CD14-positive monocyte (primary cell): ENCODE data around the gene OR10V1. TPM values are rescaled to one million over a fixed set of nuclear protein-coding genes. Genes with fewer than 3 reads are reported as not detected.

Experiments used
- DNase-seq, 3 donors: peaks; one replicate each; pipeline ENCODE4 v3.0.0-alpha.2; 2011 to 2022
- H2AFZ ChIP-seq: 2 replicates; pipeline ENCODE4 v1.6.0; 2012; ENCODE audit warnings: mild to moderate bottlenecking, low read depth, low read length, inconsistent platforms; ENCODE audit not compliant: insufficient read depth, poor library complexity, severe bottlenecking
- H3K27ac ChIP-seq, 2 donors: 1 replicate in 1 of 2; 2 replicates in 1 of 2; pipeline ENCODE4 v1.5.1; 2012 to 2013; ENCODE audit warnings: low read length in 2 of 2, control low read depth in 1 of 2, inconsistent platforms in 1 of 2, low read depth in 1 of 2, mild to moderate bottlenecking in 1 of 2
- H3K27me3 ChIP-seq, 2 donors: one replicate each; pipeline versions ENCODE4 v1.6.0 to v1.6.1; 2011 to 2013; ENCODE audit warnings: low read length in 2 of 2; ENCODE audit not compliant: control insufficient read depth in 2 of 2, insufficient read depth in 2 of 2
- H3K36me3 ChIP-seq, 2 donors: replicated peaks in 1 of 2; 1 replicate in 1 of 2; 2 replicates in 1 of 2; pipeline versions ENCODE4 v1.5.1 to v1.6.1; 2012 to 2013; ENCODE audit warnings: low read length in 2 of 2, control low read depth in 1 of 2, inconsistent platforms in 1 of 2, mild to moderate bottlenecking in 1 of 2; ENCODE audit not compliant: insufficient read depth in 2 of 2, control insufficient read depth in 1 of 2
- H3K4me1 ChIP-seq, 2 donors: 1 replicate in 1 of 2; 2 replicates in 1 of 2; pipeline versions ENCODE4 v1.5.1 to v1.6.1; 2012 to 2013; ENCODE audit warnings: low read length in 2 of 2, control low read depth in 1 of 2, inconsistent platforms in 1 of 2, mild to moderate bottlenecking in 1 of 2, moderate library complexity in 1 of 2; ENCODE audit not compliant: insufficient read depth in 2 of 2, control insufficient read depth in 1 of 2
- H3K4me2 ChIP-seq: replicated peaks from 2 replicates; pipeline ENCODE3; 2012; ENCODE audit warnings: low read length, moderate library complexity, mild to moderate bottlenecking; ENCODE audit not compliant: poor library complexity, severe bottlenecking; ENCODE audit errors: extremely low read depth
- H3K4me3 ChIP-seq, 3 experiments: fragments of 200-600 bp in 1 of 3; sonication (generic) in 1 of 3; replicated peaks in 1 of 3; 1 replicate in 2 of 3; 2 replicates in 1 of 3; pipeline ENCODE4 v1.5.1; 2011 to 2013; ENCODE audit warnings: low read length in 3 of 3, mild to moderate bottlenecking in 3 of 3, control low read depth in 2 of 3, low read depth in 2 of 3, inconsistent platforms in 1 of 3, moderate library complexity in 1 of 3
- H3K79me2 ChIP-seq: 2 replicates; pipeline ENCODE4 v1.6.0; 2012; ENCODE audit warnings: mild to moderate bottlenecking, control low read depth, inconsistent platforms, low read length, moderate library complexity; ENCODE audit not compliant: insufficient read depth
- H3K9ac ChIP-seq: 2 replicates; pipeline ENCODE4 v1.6.0; 2017; ENCODE audit warnings: low read length, mild to moderate bottlenecking; ENCODE audit not compliant: insufficient read depth, poor library complexity, severe bottlenecking
- H3K9me3 ChIP-seq, 2 donors: replicated peaks in 1 of 2; 1 replicate in 1 of 2; 2 replicates in 1 of 2; pipeline versions ENCODE4 v1.5.1 to v1.6.1; 2012 to 2013; ENCODE audit warnings: low read length in 2 of 2, control low read depth in 1 of 2; ENCODE audit not compliant: control insufficient read depth in 1 of 2, insufficient read depth in 1 of 2
- H4K20me1 ChIP-seq: 2 replicates; pipeline ENCODE4 v1.6.0; 2012; ENCODE audit warnings: mild to moderate bottlenecking, low read length, control low read depth, moderate library complexity; ENCODE audit not compliant: insufficient read depth
- H3K27ac Mint-ChIP-seq, 7 donors: one replicate each; pipeline ENCODE4 v1.8.0; 2020; ENCODE audit warnings: mild to moderate bottlenecking in 7 of 7, mixed read lengths in 7 of 7, moderate library complexity in 6 of 7, inconsistent platforms in 2 of 7
- H3K27me3 Mint-ChIP-seq, 3 donors: one replicate each; pipeline ENCODE4 v1.8.0; 2021 to 2022; ENCODE audit warnings: low read depth in 3 of 3, mild to moderate bottlenecking in 3 of 3, mixed read lengths in 3 of 3, moderate library complexity in 3 of 3, inconsistent platforms in 1 of 3
- H3K36me3 Mint-ChIP-seq, 2 donors: one replicate each; pipeline ENCODE4 v1.8.0; 2020; ENCODE audit warnings: mixed read lengths in 2 of 2, inconsistent platforms in 1 of 2, mild to moderate bottlenecking in 1 of 2
- H3K4me1 Mint-ChIP-seq: one replicate; pipeline ENCODE4 v1.8.0; 2020; ENCODE audit warnings: mild to moderate bottlenecking, mixed read lengths
- H3K4me3 Mint-ChIP-seq, 2 donors: one replicate each; pipeline ENCODE4 v1.8.0; 2020; ENCODE audit warnings: mild to moderate bottlenecking in 2 of 2, mixed read lengths in 2 of 2, moderate library complexity in 1 of 2
- H3K9me3 Mint-ChIP-seq, 7 donors: one replicate each; pipeline ENCODE4 v1.8.0; 2020 to 2022; ENCODE audit warnings: mixed read lengths in 7 of 7, mild to moderate bottlenecking in 6 of 7, moderate library complexity in 6 of 7, inconsistent platforms in 2 of 7
- WGBS: methylation state at CpG from one replicate; pipeline ENCODE4 v1.1.5; 2013; ENCODE audit warnings: missing lambda C conversion rate; ENCODE audit not compliant: insufficient coverage; 5-methylcytosine and 5-hydroxymethylcytosine counted together
- intact Hi-C, 2 donors: fragments of 100-400 bp; cut with micrococcal nuclease; formaldehyde crosslinking; loops; one replicate each; pipeline versions ENCODE4 v1.15.0 to v1.15.1; 2023
- polyA plus RNA-seq, 3 donors: library from polyadenylated mRNA; depleted of rRNA in 1 of 3; unstranded in 2 of 3; stranded (reverse) in 1 of 3; fragments of 300-500 nt in 2 of 3; fragments of >200 nt in 1 of 3; fragmentation: Illumina TruSeq in 2 of 3; gene quantifications; 1 replicate in 2 of 3; 2 replicates in 1 of 3; pipeline ENCODE4 v1.2.3, GENCODE V29; 2012 to 2021
- TF ChIP-seq, protein P1 (sequence below): fragments of 200-600 bp; IDR thresholded peaks from one replicate; pipeline ENCODE4 v1.8.0; 2022; ENCODE audit warnings: antibody characterized with exemption, mild to moderate bottlenecking

OR10V1 gene
- polyA plus RNA-seq, 3 donors = not detected

DNA sequence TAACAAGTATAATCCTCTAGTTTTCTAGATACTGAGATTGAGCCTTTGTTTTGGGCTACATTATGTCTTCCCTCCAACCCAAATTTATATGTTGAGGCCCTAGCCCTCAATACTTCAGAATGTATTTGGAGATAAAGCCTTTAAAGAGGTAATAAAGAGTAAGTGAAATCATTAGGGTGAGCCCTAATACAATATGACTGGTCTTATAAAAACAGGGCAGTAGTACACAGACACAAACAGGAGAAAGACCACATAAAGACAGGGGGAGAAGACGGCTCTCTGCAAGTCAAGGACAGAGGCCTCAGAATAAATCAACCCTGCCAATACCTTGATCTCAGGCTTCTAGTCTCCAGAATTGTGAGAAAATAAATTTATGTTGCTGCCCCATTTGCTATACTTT lies 6.3 kb downstream of the OR10V1 start:
- no peak overlapping the region for H3K4me3 Mint-ChIP-seq
- TF ChIP-seq, protein P1, sequence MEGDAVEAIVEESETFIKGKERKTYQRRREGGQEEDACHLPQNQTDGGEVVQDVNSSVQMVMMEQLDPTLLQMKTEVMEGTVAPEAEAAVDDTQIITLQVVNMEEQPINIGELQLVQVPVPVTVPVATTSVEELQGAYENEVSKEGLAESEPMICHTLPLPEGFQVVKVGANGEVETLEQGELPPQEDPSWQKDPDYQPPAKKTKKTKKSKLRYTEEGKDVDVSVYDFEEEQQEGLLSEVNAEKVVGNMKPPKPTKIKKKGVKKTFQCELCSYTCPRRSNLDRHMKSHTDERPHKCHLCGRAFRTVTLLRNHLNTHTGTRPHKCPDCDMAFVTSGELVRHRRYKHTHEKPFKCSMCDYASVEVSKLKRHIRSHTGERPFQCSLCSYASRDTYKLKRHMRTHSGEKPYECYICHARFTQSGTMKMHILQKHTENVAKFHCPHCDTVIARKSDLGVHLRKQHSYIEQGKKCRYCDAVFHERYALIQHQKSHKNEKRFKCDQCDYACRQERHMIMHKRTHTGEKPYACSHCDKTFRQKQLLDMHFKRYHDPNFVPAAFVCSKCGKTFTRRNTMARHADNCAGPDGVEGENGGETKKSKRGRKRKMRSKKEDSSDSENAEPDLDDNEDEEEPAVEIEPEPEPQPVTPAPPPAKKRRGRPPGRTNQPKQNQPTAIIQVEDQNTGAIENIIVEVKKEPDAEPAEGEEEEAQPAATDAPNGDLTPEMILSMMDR = no peak
- Histone ChIP-seq H3K27ac (no peak overlapping the region), H3K9me3 (no peaks in the 10 kb centered on the region), H4K20me1 (no peaks in the 10 kb centered on the region), H3K36me3 (no peaks in the 10 kb centered on the region), H3K4me3 (no peak overlapping the region), H3K4me1 (no peaks in the 10 kb centered on the region), H3K27me3 (no peaks in the 10 kb centered on the region), H3K4me2 (no peak overlapping the region), H3K9ac (no peak overlapping the region), H3K79me2 (no peaks in the 10 kb centered on the region), H2AFZ (no peak overlapping the region)
- intact Hi-C loops = no loop called here
- H3K36me3 Mint-ChIP-seq = no peaks in the 10 kb centered on the region
- H3K4me1 Mint-ChIP-seq = no peaks in the 10 kb centered on the region
- H3K27me3 Mint-ChIP-seq = peaks cover 0 to 3% (median 2%) of the 10 kb centered on the region in 3 donors
- no peak overlapping the region for H3K27ac Mint-ChIP-seq
- peaks cover 0 to 11% (median 4%) of the 10 kb centered on the region in 7 donors for H3K9me3 Mint-ChIP-seq
- WGBS = no CpG with 5 or more reads among the region's 1 CpG
- DNase-seq = no peak

DNA sequence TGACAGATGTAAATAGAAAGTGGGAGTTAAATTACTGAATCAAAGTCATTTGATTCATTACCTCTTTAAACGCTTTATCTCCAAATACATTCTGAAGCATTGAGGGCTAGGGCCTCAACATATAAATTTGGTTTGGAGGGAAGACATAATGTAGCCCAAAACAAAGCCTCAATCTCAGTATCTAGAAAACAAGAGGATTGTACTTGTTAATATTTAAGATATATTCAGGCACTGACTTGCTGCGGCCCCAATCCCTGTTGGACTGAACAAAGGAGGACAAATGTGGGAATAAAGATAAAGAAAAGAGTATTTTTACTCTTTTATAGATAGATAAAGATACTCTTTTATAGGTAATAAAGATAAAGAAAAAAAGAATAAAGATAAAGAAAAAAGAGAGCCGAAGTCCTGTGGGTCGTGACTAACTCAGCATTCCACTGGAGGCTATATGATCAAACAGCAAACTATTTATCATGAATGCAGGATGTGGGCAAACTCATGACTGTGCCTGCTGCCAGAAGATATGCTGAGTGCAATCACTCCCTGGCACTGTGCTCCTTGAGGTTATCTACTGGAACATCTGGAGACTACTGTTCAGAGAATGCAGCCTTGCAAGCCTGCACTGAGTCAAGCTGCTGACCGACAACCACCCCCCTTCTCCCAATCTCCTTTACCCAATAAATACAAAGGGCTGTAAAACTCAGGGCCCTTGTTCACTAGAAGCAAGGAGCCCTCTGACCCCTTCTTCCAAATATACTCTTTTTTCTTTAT lies 6.9 kb downstream of the OR10V1 start:
- Mint-ChIP-seq H3K27me3 (peaks cover 0 to 3% (median 2%) of the 10 kb centered on the region in 3 donors), H3K4me3 (no peak overlapping the region), H3K4me1 (no peaks in the 10 kb centered on the region), H3K9me3 (peaks cover 0 to 11% (median 4%) of the 10 kb centered on the region in 7 donors), H3K36me3 (no peaks in the 10 kb centered on the region), H3K27ac (no peak overlapping the region)
- Histone ChIP-seq H3K4me1 (no peaks in the 10 kb centered on the region), H3K27ac (no peak overlapping the region), H3K4me2 (no peak overlapping the region), H4K20me1 (no peaks in the 10 kb centered on the region), H3K36me3 (no peaks in the 10 kb centered on the region), H3K9ac (no peak overlapping the region), H3K79me2 (no peaks in the 10 kb centered on the region), H3K4me3 (no peak overlapping the region), H3K9me3 (no peaks in the 10 kb centered on the region), H3K27me3 (no peaks in the 10 kb centered on the region), H2AFZ (no peak overlapping the region)
- intact Hi-C loops = no loop called here
- WGBS = 43% methylated on average over 1 of the region's 5 CpGs
- TF ChIP-seq, protein P1 = no peak
- DNase-seq = no peak
